Left ventricle myocardium inferior (tissue), 1 donor: Measurements from ENCODE around the gene MUCL3. TPM values are rescaled to one million over a fixed set of nuclear protein-coding genes. Genes with fewer than 3 reads are reported as not detected.

Source experiments
- DNase-seq: peaks from one replicate; pipeline ENCODE4 v3.0.0-alpha.2; 2020
- H3K27ac ChIP-seq: fragments of 200-600 bp; replicated peaks from 2 replicates; pipeline ENCODE4 v1.8.0; 2021
- H3K27me3 ChIP-seq: fragments of 200-600 bp; 2 replicates; pipeline ENCODE4 v1.8.0; 2021; ENCODE audit warnings: low read depth
- H3K36me3 ChIP-seq: fragments of 200-600 bp; 2 replicates; pipeline ENCODE4 v1.8.0; 2021
- H3K4me1 ChIP-seq: fragments of 200-600 bp; 2 replicates; pipeline ENCODE4 v1.8.0; 2021
- H3K4me3 ChIP-seq: fragments of 200-600 bp; 2 replicates; pipeline ENCODE4 v1.8.0; 2021; ENCODE audit warnings: mild to moderate bottlenecking, moderate library complexity
- H3K9me3 ChIP-seq: fragments of 200-600 bp; replicated peaks from 2 replicates; pipeline ENCODE4 v1.8.0; 2021
- CTCF ChIP-seq: fragments of 200-600 bp; IDR thresholded peaks from 2 replicates; pipeline ENCODE4 v1.8.0; 2021; ENCODE audit warnings: antibody characterized with exemption, mild to moderate bottlenecking, borderline replicate concordance
- intact Hi-C: fragments of 100-400 bp; cut with micrococcal nuclease; formaldehyde crosslinking; loops from one replicate; pipeline ENCODE4 v1.11.0; 2022
- total RNA-seq: library from RNA; stranded (reverse); fragmentation: NEBNext Ultra II Directional; extraction: Animal tissue kit (Norgen Biotek cat#: 25700); gene quantifications from one replicate; pipeline ENCODE4 v1.2.1, GENCODE V29; 2021
- donor health status: DM: no; HTN: yes; CAD: no; lungs with severe emphysema.

MUCL3 gene
- total RNA-seq, 1 donor from 2014 or later = not detected

GRCh38 chr6:30974490-30975252 is 33.9 kb downstream of the MUCL3 start:
- H3K27ac ChIP-seq = no peak overlapping the region
- TF ChIP-seq CTCF = no peak
- intact Hi-C loops = no loop called here
- no peaks in the 10 kb centered on the region for H3K9me3 ChIP-seq
- no peaks in the 10 kb centered on the region for H3K4me1 ChIP-seq
- H3K27me3 ChIP-seq = peaks cover 13% of the 10 kb centered on the region
- DNase-seq = no peak
- no peak overlapping the region for H3K4me3 ChIP-seq
- no peaks in the 10 kb centered on the region for H3K36me3 ChIP-seq

- H3K4me3 ChIP-seq = no peak overlapping the region
- H3K9me3 ChIP-seq = no peaks in the 10 kb centered on the region
- no peaks in the 10 kb centered on the region for H3K36me3 ChIP-seq
- TF ChIP-seq CTCF = no peak
- H3K4me1 ChIP-seq = peaks cover 11% of the 10 kb centered on the region
- intact Hi-C loops = no loop called here
- peaks cover 8% of the 10 kb centered on the region for H3K27me3 ChIP-seq
- no peak overlapping the region for H3K27ac ChIP-seq
- no peak for DNase-seq
These were observed 38.4 kb downstream of the MUCL3 start for GRCh38 chr6:30979141-30979540.

GRCh38 chr6:30979690-30980089 is 38.9 kb downstream of the MUCL3 start:
- intact Hi-C loops = no loop called here
- H3K9me3 ChIP-seq = no peaks in the 10 kb centered on the region
- no peak for TF ChIP-seq CTCF
- no peaks in the 10 kb centered on the region for H3K36me3 ChIP-seq
- H3K4me1 ChIP-seq = peaks cover 11% of the 10 kb centered on the region
- H3K27ac ChIP-seq = no peak overlapping the region
- peaks cover 11% of the 10 kb centered on the region for H3K27me3 ChIP-seq
- H3K4me3 ChIP-seq = no peak overlapping the region
- DNase-seq = no peak

- intact Hi-C loops = no loop called here
- peaks cover 11% of the 10 kb centered on the region for H3K4me1 ChIP-seq
- no peak overlapping the region for H3K27ac ChIP-seq
- no peak for DNase-seq
- peak; percentile 28 for TF ChIP-seq CTCF
- H3K9me3 ChIP-seq = no peaks in the 10 kb centered on the region
- peak overlapping the region; percentile 44 for H3K4me3 ChIP-seq
- no peaks in the 10 kb centered on the region for H3K36me3 ChIP-seq
- peaks cover 12% of the 10 kb centered on the region for H3K27me3 ChIP-seq
These were observed 41.4 kb downstream of the MUCL3 start for GRCh38 chr6:30981942-30982772.

GRCh38 chr6:30983439-30983838 is 42.7 kb downstream of the MUCL3 start, which contains the start of gene MUC21:
MUC21 (plus strand) TSS chr6:30983718; CDS start chr6:30983959, 241 bp downstream.
- no peaks in the 10 kb centered on the region for H3K9me3 ChIP-seq
- H3K36me3 ChIP-seq = no peaks in the 10 kb centered on the region
- H3K27ac ChIP-seq = no peak within 1 kb of the TSS
- H3K27me3 ChIP-seq = peaks cover 12% of the 10 kb centered on the region
- intact Hi-C loops = no loop called here
- no peak within 1 kb of the TSS for H3K4me3 ChIP-seq
- H3K4me1 ChIP-seq = peaks cover 11% of the 10 kb centered on the region
- no peak for TF ChIP-seq CTCF
- no peak for DNase-seq
